IMR-90 (cell line): ENCODE results near the gene TMEM120A.

Experiments
- BHLHE40 ChIP-seq: fragments of 150-350 bp; IDR thresholded peaks from 2 replicates; pipeline ENCODE4 v1.6.1; 2016; ENCODE audit warnings: mild to moderate bottlenecking, low read depth, low read length
- CHD1 ChIP-seq: IDR thresholded peaks from 2 replicates; pipeline ENCODE4 v1.6.1; 2012; ENCODE audit warnings: low read depth, low read length, improper control_type of control experiment
- MXI1 ChIP-seq: IDR thresholded peaks from 2 replicates; pipeline ENCODE4 v1.6.1; 2012; ENCODE audit warnings: low read depth, mild to moderate bottlenecking, low read length, moderate library complexity, borderline replicate concordance
- POLR2A ChIP-seq: IDR thresholded peaks from 2 replicates; pipeline ENCODE4 v1.6.1; 2012; ENCODE audit warnings: mild to moderate bottlenecking, low read depth, low read length
- RAD21 ChIP-seq: IDR thresholded peaks from 2 replicates; pipeline ENCODE4 v1.6.1; 2012; ENCODE audit warnings: low read length, improper control_type of control experiment
- RCOR1 ChIP-seq: IDR thresholded peaks from 2 replicates; pipeline ENCODE4 v1.6.1; 2012; ENCODE audit warnings: mild to moderate bottlenecking, low read length, improper control_type of control experiment; ENCODE audit not compliant: insufficient replicate concordance
- TF ChIP-seq, protein P1 (sequence below): conservative IDR thresholded peaks from 2 replicates; pipeline ENCODE4 v1.5.1; 2012; ENCODE audit warnings: mild to moderate bottlenecking, low read depth, low read length, improper control_type of control experiment
- TF ChIP-seq, protein P2 (sequence below): fragments of 150-350 bp; IDR thresholded peaks from 2 replicates; pipeline ENCODE4 v1.6.1; 2016; ENCODE audit warnings: low read depth, mild to moderate bottlenecking, low read length, moderate library complexity, borderline replicate concordance
- TF ChIP-seq, protein P3 (sequence below): fragments of 150-350 bp; IDR thresholded peaks from 2 replicates; pipeline ENCODE4 v1.6.1; 2017; ENCODE audit warnings: mild to moderate bottlenecking, antibody characterized with exemption, low read length, low read depth

DNA sequence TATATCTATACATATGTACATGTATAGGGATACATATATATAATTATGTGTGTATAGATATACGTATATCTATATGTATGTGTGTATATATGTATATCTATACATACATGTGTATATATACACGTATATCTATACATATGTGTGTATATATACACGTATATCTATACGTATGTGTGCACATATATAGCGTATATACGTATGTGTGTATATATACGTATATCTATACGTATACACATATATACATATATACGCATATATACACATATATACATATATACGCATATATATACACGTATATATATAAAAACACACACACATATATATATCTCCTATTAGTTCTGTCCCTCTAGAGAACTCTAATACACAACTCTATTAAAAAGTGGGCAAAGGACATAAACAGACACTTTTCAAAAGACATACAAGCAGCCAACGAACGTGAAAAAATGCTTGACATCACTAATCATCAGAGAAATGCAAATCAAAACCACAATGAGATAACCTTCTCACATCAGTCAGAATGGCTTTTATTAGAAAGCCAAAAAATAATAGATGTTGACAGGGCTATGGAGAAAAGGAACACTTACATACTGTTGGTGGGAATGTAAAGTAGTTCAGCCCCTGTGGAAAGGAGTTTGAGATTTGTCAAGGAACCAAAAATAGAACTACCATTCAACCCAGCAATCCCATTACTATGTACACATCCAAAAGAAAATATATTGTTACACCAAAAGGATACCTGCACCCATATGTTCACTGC is 22.0 kb upstream of the TMEM120A start:
- TF ChIP-seq, protein P1, sequence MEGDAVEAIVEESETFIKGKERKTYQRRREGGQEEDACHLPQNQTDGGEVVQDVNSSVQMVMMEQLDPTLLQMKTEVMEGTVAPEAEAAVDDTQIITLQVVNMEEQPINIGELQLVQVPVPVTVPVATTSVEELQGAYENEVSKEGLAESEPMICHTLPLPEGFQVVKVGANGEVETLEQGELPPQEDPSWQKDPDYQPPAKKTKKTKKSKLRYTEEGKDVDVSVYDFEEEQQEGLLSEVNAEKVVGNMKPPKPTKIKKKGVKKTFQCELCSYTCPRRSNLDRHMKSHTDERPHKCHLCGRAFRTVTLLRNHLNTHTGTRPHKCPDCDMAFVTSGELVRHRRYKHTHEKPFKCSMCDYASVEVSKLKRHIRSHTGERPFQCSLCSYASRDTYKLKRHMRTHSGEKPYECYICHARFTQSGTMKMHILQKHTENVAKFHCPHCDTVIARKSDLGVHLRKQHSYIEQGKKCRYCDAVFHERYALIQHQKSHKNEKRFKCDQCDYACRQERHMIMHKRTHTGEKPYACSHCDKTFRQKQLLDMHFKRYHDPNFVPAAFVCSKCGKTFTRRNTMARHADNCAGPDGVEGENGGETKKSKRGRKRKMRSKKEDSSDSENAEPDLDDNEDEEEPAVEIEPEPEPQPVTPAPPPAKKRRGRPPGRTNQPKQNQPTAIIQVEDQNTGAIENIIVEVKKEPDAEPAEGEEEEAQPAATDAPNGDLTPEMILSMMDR = no peak
- TF ChIP-seq, protein P2, sequence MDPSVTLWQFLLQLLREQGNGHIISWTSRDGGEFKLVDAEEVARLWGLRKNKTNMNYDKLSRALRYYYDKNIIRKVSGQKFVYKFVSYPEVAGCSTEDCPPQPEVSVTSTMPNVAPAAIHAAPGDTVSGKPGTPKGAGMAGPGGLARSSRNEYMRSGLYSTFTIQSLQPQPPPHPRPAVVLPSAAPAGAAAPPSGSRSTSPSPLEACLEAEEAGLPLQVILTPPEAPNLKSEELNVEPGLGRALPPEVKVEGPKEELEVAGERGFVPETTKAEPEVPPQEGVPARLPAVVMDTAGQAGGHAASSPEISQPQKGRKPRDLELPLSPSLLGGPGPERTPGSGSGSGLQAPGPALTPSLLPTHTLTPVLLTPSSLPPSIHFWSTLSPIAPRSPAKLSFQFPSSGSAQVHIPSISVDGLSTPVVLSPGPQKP = no peak
- TF ChIP-seq MXI1 = no peak
- no peak for TF ChIP-seq POLR2A
- TF ChIP-seq, protein P3, sequence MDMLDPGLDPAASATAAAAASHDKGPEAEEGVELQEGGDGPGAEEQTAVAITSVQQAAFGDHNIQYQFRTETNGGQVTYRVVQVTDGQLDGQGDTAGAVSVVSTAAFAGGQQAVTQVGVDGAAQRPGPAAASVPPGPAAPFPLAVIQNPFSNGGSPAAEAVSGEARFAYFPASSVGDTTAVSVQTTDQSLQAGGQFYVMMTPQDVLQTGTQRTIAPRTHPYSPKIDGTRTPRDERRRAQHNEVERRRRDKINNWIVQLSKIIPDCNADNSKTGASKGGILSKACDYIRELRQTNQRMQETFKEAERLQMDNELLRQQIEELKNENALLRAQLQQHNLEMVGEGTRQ = no peak
- TF ChIP-seq BHLHE40 = no peak
- TF ChIP-seq RCOR1 = no peak
- TF ChIP-seq RAD21 = no peak
- no peak for TF ChIP-seq CHD1
